ENCODE data around the gene NUMBL.

- TF ChIP-seq EZH2 (IDR thresholded peaks at IDR 0.05; ENCODE audit: insufficient read depth, poor library complexity, severe bottlenecking) = no peak
- no peak for TF ChIP-seq EZH2phosphoT487 (IDR thresholded peaks at IDR 0.05; ENCODE audit: insufficient read depth, low read depth)
Measured at GRCh38 chr19:40639638-40639982, 50.8 kb downstream of the NUMBL start.

All from GM23248 (cell line).